H1 (cell line): Measurements from ENCODE around the gene PCSK9.

Experiments used
- HDAC6 ChIP-seq: IDR thresholded peaks from one replicate; pipeline ENCODE4 v1.7.1; 2012; ENCODE audit warnings: low read depth, mild to moderate bottlenecking, inconsistent platforms, low read length, moderate library complexity
- POLR2A ChIP-seq, 2 experiments: IDR thresholded peaks; 1 replicate in 1 of 2; 2 replicates in 1 of 2; pipeline ENCODE4 v1.6.1; 2011; ENCODE audit warnings: low read depth in 2 of 2, low read length in 2 of 2, mild to moderate bottlenecking in 2 of 2; ENCODE audit errors: control extremely low read depth in 1 of 2
- SP1 ChIP-seq: IDR thresholded peaks from 2 replicates; pipeline ENCODE4 v1.6.1; 2011; ENCODE audit warnings: low read depth, low read length
- TBP ChIP-seq: IDR thresholded peaks from 2 replicates; pipeline ENCODE4 v1.6.1; 2011; ENCODE audit warnings: low read depth, low read length, improper control_type of control experiment
- TCF12 ChIP-seq: IDR thresholded peaks from 2 replicates; pipeline ENCODE4 v1.6.1; 2011; ENCODE audit warnings: low read depth, mild to moderate bottlenecking, low read length
- TF ChIP-seq, protein P1 (sequence below), 3 experiments: IDR thresholded peaks; 1 replicate in 2 of 3; 2 replicates in 1 of 3; pipeline versions ENCODE4 v1.5.1 to v1.6.1; 2011; ENCODE audit warnings: low read length in 3 of 3, mild to moderate bottlenecking in 3 of 3, inconsistent platforms in 2 of 3, low read depth in 1 of 3, moderate library complexity in 1 of 3; ENCODE audit not compliant: insufficient read depth in 1 of 3; ENCODE audit errors: control extremely low read depth in 1 of 3
- TF ChIP-seq, protein P2 (sequence below): IDR thresholded peaks from 2 replicates; pipeline ENCODE4 v1.6.1; 2012; ENCODE audit warnings: inconsistent platforms
- TF ChIP-seq, protein P3 (sequence below): IDR thresholded peaks from 2 replicates; pipeline ENCODE4 v1.6.1; 2011; ENCODE audit warnings: low read depth, mild to moderate bottlenecking, low read length; ENCODE audit not compliant: insufficient read depth

DNA sequence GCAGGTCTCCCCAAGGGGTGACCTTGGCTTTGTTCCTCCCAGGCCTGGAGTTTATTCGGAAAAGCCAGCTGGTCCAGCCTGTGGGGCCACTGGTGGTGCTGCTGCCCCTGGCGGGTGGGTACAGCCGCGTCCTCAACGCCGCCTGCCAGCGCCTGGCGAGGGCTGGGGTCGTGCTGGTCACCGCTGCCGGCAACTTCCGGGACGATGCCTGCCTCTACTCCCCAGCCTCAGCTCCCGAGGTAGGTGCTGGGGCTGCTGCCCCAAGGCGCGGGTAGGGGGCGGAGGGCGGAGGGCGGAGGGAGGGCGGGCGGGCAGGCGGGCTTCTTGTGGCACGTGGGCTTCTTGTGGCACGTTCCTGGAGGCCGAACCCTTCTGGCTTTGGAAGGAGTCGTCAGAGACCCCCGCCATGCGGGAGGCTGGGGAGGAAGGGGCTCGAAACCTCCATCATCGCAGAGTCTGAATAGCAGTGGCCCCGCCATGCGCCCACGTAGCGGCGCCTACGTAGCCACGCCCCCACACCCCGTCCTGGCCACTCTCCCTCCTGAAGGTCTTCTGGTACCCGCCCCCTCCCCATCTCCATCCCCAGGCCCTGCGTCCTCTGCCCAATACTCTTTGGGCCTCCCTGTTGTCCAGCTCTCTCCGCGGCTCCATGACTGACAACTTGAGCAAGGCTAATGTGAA, 16.7 kb downstream of the PCSK9 start:
- TF ChIP-seq, protein P1, sequence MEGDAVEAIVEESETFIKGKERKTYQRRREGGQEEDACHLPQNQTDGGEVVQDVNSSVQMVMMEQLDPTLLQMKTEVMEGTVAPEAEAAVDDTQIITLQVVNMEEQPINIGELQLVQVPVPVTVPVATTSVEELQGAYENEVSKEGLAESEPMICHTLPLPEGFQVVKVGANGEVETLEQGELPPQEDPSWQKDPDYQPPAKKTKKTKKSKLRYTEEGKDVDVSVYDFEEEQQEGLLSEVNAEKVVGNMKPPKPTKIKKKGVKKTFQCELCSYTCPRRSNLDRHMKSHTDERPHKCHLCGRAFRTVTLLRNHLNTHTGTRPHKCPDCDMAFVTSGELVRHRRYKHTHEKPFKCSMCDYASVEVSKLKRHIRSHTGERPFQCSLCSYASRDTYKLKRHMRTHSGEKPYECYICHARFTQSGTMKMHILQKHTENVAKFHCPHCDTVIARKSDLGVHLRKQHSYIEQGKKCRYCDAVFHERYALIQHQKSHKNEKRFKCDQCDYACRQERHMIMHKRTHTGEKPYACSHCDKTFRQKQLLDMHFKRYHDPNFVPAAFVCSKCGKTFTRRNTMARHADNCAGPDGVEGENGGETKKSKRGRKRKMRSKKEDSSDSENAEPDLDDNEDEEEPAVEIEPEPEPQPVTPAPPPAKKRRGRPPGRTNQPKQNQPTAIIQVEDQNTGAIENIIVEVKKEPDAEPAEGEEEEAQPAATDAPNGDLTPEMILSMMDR (IDR thresholded peaks at IDR 0.05; ENCODE audit: control extremely low read depth in 1 of 3, insufficient read depth in 1 of 3, low read depth in 1 of 3, low read length in 3 of 3): no peak
- no peak for TF ChIP-seq POLR2A (IDR thresholded peaks at IDR 0.05; ENCODE audit: control extremely low read depth in 1 of 2, low read depth in 2 of 2, low read length in 2 of 2)
- TF ChIP-seq, protein P2, sequence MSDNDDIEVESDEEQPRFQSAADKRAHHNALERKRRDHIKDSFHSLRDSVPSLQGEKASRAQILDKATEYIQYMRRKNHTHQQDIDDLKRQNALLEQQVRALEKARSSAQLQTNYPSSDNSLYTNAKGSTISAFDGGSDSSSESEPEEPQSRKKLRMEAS: no peak
- no peak for TF ChIP-seq TCF12
- no peak for TF ChIP-seq SP1
- TF ChIP-seq, protein P3, sequence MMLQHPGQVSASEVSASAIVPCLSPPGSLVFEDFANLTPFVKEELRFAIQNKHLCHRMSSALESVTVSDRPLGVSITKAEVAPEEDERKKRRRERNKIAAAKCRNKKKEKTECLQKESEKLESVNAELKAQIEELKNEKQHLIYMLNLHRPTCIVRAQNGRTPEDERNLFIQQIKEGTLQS: no peak
- TF ChIP-seq TBP: no peak
- no peak for TF ChIP-seq HDAC6
